PFSK-1 (cell line): ENCODE data around the gene MAML2.

Experiments
- FOXP2 ChIP-seq: optimal IDR thresholded peaks from 2 replicates; pipeline ENCODE3; 2011; ENCODE audit warnings: borderline replicate concordance, control low read depth, inconsistent platforms; ENCODE audit not compliant: insufficient read depth; ENCODE audit errors: extremely low read length, extremely low read depth
- POLR2AphosphoS5 ChIP-seq: IDR thresholded peaks from 2 replicates; pipeline ENCODE4 v1.6.1; 2012; ENCODE audit warnings: low read depth, mild to moderate bottlenecking, control low read depth, low read length, moderate library complexity
- REST ChIP-seq, 2 experiments: IDR thresholded peaks; 2 replicates each; pipeline versions ENCODE4 v1.6.1 to v1.8.0; 2011 to 2012; ENCODE audit warnings: low read depth in 2 of 2, low read length in 2 of 2, control low read depth in 1 of 2, inconsistent platforms in 1 of 2, mild to moderate bottlenecking in 1 of 2, moderate library complexity in 1 of 2; ENCODE audit not compliant: insufficient read depth in 1 of 2
- SIN3A ChIP-seq: IDR thresholded peaks from 2 replicates; pipeline ENCODE4 v1.6.1; 2012; ENCODE audit warnings: mild to moderate bottlenecking, low read length, moderate library complexity, borderline replicate concordance; ENCODE audit not compliant: insufficient read depth
- TAF1 ChIP-seq: IDR thresholded peaks from 2 replicates; pipeline ENCODE4 v1.6.1; 2012; ENCODE audit warnings: low read length, control low read depth, borderline replicate concordance; ENCODE audit not compliant: insufficient read depth

The MAML2 gene

GRCh38 chr11:95993438-95994298 is 349.3 kb downstream of the MAML2 start:
- TF ChIP-seq TAF1 (no peak), REST (IDR thresholded peaks at IDR 0.05; ENCODE audit: insufficient read depth in 1 of 2, low read depth in 2 of 2, low read length in 2 of 2) (no peak), FOXP2 (no peak), SIN3A (no peak), POLR2AphosphoS5 (no peak)

- TF ChIP-seq POLR2AphosphoS5 (no peak), TAF1 (no peak)
Measured at GRCh38 chr11:95991545-95991944, 351.4 kb downstream of the MAML2 start.

GRCh38 chr11:95991101-95991500 is 351.9 kb downstream of the MAML2 start:
- no peak for TF ChIP-seq SIN3A
- TF ChIP-seq TAF1 = no peak
- no peak for TF ChIP-seq FOXP2
- no peak for TF ChIP-seq REST (IDR thresholded peaks at IDR 0.05; ENCODE audit: insufficient read depth in 1 of 2, low read depth in 2 of 2, low read length in 2 of 2)
- no peak for TF ChIP-seq POLR2AphosphoS5

- no peak for TF ChIP-seq TAF1
- no peak for TF ChIP-seq FOXP2
- no peak for TF ChIP-seq POLR2AphosphoS5
- no peak for TF ChIP-seq REST (IDR thresholded peaks at IDR 0.05; ENCODE audit: insufficient read depth in 1 of 2, low read depth in 2 of 2, low read length in 2 of 2)
- TF ChIP-seq SIN3A = no peak
Measured at GRCh38 chr11:95989780-95990179, 353.2 kb downstream of the MAML2 start.

GRCh38 chr11:95989076-95989605 is 353.9 kb downstream of the MAML2 start:
- no peak for TF ChIP-seq FOXP2
- TF ChIP-seq TAF1 = no peak
- TF ChIP-seq REST (IDR thresholded peaks at IDR 0.05; ENCODE audit: insufficient read depth in 1 of 2, low read depth in 2 of 2, low read length in 2 of 2) = no peak
- no peak for TF ChIP-seq POLR2AphosphoS5
- no peak for TF ChIP-seq SIN3A
